HG03460 (cell line): ENCODE measurements around the gene RBP3.

Source experiments
- ATAC-seq: cut with Tn5 transposase; IDR thresholded peaks from one replicate; pipeline ENCODE4 v1.9.1; 2021; ENCODE audit not compliant: unreplicated experiment

The RBP3 gene

GRCh38 chr10:47356708-47357107 lies 8.5 kb downstream of the RBP3 start:
- ATAC-seq = no peak

DNA sequence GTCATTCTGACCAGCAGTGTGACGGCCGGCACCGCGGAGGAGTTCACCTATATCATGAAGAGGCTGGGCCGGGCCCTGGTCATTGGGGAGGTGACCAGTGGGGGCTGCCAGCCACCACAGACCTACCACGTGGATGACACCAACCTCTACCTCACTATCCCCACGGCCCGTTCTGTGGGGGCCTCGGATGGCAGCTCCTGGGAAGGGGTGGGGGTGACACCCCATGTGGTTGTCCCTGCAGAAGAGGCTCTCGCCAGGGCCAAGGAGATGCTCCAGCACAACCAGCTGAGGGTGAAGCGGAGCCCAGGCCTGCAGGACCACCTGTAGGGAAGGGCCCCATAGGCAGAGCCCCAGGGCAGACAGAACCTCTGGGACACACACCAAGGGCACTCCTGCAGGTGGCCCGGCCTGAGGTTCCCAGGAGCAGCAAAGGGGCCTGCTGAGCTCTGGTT lies 9.0 kb downstream of the RBP3 start:
- no peak for ATAC-seq

DNA sequence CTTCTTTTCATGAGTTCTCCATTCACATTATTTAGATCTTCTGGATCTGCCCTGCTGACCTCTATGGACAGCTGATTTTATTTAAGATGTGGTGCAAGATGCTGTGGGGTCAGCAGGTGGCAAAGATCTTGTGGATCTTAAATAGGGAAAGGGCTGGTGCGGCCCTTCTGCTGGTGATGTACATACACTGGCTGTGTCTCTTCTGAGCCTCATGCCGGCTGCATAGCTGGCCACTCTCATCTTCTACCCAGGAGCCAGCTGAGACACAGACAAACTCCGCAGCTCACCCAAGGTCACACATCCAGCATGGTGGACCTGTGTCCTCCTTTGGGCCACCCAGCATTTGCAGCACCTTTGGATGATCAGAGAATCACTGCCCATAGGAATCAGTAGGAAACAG lies 9.7 kb downstream of the RBP3 start:
- ATAC-seq = no peak

GRCh38 chr10:47358457-47358856 lies 10.3 kb downstream of the RBP3 start:
- ATAC-seq = no peak

- no peak for ATAC-seq
These were observed 10.9 kb downstream of the RBP3 start for GRCh38 chr10:47359101-47359500.

DNA sequence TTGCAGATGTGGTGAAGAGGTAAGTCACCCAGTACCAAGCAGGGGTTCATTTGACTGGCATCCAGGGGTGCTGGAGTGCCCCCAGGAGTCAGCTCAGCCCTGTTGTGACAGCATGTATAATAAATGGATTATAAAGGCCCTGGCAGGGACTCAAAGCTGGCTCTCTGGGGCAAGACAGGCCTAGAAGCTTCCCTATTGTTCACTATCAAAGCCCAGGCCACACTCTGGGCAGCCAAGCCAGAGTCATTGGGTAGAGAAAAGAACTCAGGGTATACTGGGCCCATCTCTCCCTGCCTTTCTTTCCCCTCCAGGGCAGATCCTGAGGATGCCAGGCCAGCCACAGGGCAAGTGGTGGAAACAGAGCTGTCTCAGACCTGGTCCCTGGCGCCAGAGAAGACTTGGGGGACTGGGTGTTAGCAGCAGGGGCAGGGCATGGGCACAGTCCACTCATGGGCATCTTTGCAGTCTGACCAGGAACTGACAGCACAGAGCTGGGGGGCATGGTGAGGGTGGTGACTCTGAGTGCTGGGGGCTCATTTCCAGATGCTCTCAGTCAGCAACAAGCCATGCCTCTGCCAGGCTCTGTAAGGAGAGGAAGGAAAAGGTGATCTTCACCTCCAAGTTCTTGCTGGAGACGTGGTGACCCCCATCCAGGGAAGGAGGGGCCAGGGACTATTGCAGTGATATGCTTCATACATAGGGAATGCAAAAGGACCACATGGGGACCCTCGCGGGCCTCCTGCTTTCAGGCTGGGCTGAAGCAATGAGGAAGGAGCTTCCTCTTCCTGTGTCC lies 11.7 kb downstream of the RBP3 start:
- ATAC-seq = no peak

DNA sequence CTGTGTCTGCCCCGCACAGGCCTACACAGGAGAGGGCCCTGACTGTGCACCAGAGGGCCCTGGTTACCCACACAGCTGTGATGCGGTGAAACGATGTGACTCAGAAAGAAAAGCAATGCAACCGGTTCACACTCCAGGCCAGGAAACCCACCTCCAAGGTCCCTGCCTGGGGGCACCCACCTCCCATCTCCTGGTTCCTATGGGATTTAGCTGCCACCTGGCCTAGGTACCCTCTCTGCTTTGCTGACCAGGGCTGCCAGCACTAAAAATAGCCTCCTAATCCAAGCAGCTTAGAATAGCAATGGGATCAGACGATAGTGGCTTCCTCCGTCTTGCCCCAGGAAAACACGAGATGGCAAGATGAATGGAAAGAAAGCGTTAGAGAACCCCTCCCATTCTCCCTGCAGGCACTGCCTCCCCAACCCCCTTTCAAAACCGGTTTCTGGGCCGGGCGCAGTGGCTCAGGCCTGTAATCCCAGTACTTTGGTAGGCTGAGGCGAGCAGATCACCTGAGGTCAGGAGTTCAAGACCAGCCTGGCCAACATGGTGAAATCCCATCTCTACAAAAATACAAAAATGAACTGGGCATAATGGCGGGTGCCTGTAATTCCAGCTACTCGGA lies 12.4 kb downstream of the RBP3 start:
- no peak for ATAC-seq

GRCh38 chr10:47361293-47361692 lies 13.1 kb downstream of the RBP3 start:
- ATAC-seq = no peak

DNA sequence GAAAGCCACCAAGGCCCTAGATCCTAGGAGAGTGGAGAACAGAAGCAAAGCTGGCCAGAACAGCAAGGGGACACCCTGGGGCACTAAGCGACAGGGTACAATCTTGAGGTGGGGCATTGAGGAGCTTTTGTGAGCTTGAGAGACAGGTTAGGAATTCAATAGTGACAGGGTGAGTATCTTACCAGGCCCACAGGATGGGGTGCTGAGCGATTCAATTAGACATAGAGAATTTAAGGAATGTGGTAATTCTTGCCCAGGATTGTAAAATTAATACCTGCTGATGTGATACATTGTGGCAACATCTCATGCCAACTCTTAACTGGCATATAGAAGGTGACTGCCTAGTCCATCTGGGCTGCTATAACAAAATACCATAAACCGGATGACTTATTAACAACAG lies 14.0 kb downstream of the RBP3 start:
- no peak for ATAC-seq

DNA sequence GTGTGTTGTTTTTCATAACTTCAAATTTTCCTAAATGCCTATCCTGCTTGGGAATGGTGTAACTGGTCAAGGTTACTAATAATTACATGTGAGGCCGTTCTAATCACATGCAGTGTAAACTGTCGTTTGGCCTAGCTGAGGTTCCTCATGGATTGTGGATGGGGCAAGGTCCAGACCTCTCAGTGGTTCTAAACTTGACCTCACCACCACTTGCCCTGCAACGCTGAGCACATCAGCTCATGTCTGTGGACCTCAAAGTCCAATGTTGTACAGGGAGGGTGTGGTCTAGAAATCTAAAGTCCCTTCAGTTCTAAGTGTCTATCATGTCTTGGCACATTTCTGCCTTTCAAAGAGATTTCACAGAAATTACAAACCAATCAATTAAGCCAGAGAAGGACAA lies 15.6 kb downstream of the RBP3 start:
- no peak for ATAC-seq

GRCh38 chr10:47364366-47364765 lies 16.2 kb downstream of the RBP3 start:
- no peak for ATAC-seq

- ATAC-seq = no peak
These were observed 16.7 kb downstream of the RBP3 start for GRCh38 chr10:47364911-47365310.

DNA sequence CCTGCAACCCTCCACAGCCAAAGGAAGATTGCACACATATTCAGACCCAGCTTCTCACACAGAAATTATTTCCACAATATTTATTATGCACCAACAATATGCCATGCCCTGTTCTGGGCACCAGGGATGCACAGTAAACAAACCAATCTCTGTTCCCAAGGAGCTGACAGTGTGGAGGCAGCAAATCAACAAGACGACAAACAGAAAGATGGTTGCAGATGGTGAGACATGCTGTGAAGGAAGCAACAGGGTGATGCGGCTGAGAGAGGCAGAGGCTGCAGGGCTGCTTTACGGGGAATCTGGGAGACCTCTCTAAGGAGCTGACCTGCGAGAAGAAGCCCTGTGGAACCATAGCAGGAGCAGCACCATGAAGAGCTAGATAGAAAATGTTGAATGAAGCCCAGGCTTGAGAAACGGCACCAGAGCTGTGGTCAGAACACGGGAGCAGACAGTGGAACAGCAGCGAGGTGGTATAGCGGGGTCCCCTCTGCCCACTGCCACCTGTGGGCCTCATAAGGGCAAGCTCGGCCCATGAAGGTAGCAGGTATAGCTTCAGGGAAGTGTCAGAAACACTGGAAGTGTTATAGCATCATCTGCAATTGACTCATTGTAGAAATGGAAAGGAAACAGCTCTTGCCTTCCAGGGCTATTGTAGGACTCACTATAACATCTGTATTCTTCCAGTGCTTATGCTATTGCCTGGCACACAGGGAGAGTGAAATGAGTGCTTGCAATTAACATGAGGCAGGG lies 17.4 kb downstream of the RBP3 start:
- ATAC-seq = no peak

GRCh38 chr10:47366181-47366631 lies 18.0 kb downstream of the RBP3 start:
- no peak for ATAC-seq

GRCh38 chr10:47366731-47367460 lies 18.7 kb downstream of the RBP3 start:
- ATAC-seq = no peak

- no peak for ATAC-seq
These were observed 19.5 kb downstream of the RBP3 start for GRCh38 chr10:47367646-47368045.

GRCh38 chr10:47368431-47369180 lies 20.4 kb downstream of the RBP3 start:
- ATAC-seq = no peak

GRCh38 chr10:47369251-47369894 lies 21.2 kb downstream of the RBP3 start:
- no peak for ATAC-seq

DNA sequence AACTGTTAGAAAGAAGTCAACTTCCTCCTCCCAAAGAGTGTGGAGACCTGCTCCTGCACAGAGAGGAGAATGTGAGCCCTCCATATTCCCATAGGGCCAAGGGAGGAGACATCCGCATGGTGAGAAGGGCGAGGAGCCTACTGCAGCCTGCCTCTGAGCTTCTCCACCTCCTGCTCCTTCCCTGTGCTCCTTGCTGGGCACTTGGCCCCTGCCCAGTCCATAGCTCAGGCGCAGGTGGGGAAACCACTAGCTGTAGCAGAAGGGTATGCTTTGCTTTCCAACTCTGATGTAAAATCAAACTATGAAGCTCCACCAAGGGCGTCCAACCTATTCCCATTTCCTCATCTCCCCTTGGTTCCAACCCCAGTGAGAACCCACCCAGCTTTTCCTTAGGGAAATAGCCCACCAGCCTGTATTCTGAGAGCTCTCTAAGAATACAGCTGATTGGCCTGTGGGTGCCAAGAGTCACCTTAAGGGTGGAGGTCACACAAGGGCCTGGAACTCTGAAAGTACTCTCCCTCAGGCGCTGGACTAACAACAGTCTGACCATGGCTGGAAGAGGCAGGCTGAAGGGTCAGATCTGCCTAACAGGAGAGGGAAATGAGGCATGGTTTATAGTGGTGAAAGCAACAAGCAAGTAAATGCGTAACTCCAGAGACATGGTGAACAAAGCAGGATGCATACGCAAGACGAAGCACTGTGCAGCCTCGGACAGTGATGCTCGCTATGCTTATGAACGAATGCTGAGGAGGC lies 22.0 kb downstream of the RBP3 start:
- no peak for ATAC-seq
